Neuron (in vitro differentiated cells): Measurements from ENCODE around the gene HEATR9.
"Not testable (repeated sequence)": the region's sequence is repeated elsewhere in the genome, so short reads cannot be mapped to it uniquely, and the experiment has no call there.

Experiments used
- H2AFZ ChIP-seq: one replicate; pipeline ENCODE4 v1.6.1; 2013; ENCODE audit warnings: low read depth, mild to moderate bottlenecking, inconsistent platforms, low read length, moderate library complexity
- H3K27me3 ChIP-seq: one replicate; pipeline ENCODE4 v1.6.1; 2013; ENCODE audit warnings: low read length; ENCODE audit not compliant: insufficient read depth
- H3K36me3 ChIP-seq: one replicate; pipeline ENCODE4 v1.6.1; 2013; ENCODE audit warnings: low read length; ENCODE audit not compliant: insufficient read depth
- H3K4me1 ChIP-seq: one replicate; pipeline ENCODE4 v1.6.1; 2013; ENCODE audit warnings: low read length; ENCODE audit not compliant: insufficient read depth
- H3K4me3 ChIP-seq: 2 replicates; pipeline ENCODE4 v1.5.1; 2013; ENCODE audit warnings: mild to moderate bottlenecking, low read length, moderate library complexity
- H3K9me3 ChIP-seq: one replicate; pipeline ENCODE4 v1.6.1; 2013; ENCODE audit warnings: low read length

The HEATR9 gene

GRCh38 chr17:35901631-35902175 lies 33.0 kb upstream of the HEATR9 start:
- no peak overlapping the region for H3K4me3 ChIP-seq
- no peaks in the 10 kb centered on the region for H3K36me3 ChIP-seq

GRCh38 chr17:35900708-35901480 lies 32.2 kb upstream of the HEATR9 start:
- Histone ChIP-seq H2AFZ (no peak overlapping the region), H3K4me3 (no peak overlapping the region), H3K4me1 (no peaks in the 10 kb centered on the region), H3K36me3 (no peaks in the 10 kb centered on the region), H3K27me3 (no peaks in the 10 kb centered on the region), H3K9me3 (no peaks in the 10 kb centered on the region)

More at GRCh38 chr17:35901631-35902175, 33.0 kb upstream of the HEATR9 start:
- Histone ChIP-seq H2AFZ (no peak overlapping the region), H3K27me3 (no peaks in the 10 kb centered on the region), H3K9me3 (no peaks in the 10 kb centered on the region), H3K4me1 (no peaks in the 10 kb centered on the region)

- H3K4me3 ChIP-seq: no peak overlapping the region
- no peaks in the 10 kb centered on the region for H3K36me3 ChIP-seq
- H2AFZ ChIP-seq: no peak overlapping the region
- no peaks in the 10 kb centered on the region for H3K4me1 ChIP-seq
- H3K9me3 ChIP-seq: no peaks in the 10 kb centered on the region
- no peaks in the 10 kb centered on the region for H3K27me3 ChIP-seq
Measured at GRCh38 chr17:35900280-35900679, 31.6 kb upstream of the HEATR9 start.

GRCh38 chr17:35898283-35899070 lies 29.8 kb upstream of the HEATR9 start:
- no peaks in the 10 kb centered on the region for H3K27me3 ChIP-seq
- H3K36me3 ChIP-seq: no peaks in the 10 kb centered on the region
- H3K9me3 ChIP-seq: no peaks in the 10 kb centered on the region
- no peaks in the 10 kb centered on the region for H3K4me1 ChIP-seq
- no peak overlapping the region for H3K4me3 ChIP-seq
- H2AFZ ChIP-seq: no peak overlapping the region

GRCh38 chr17:35897772-35898171 lies 29.1 kb upstream of the HEATR9 start:
- H3K4me3 ChIP-seq, H2AFZ ChIP-seq, H3K27me3 ChIP-seq, H3K9me3 ChIP-seq, H3K4me1 ChIP-seq, H3K36me3 ChIP-seq: not testable (repeated sequence)

- no peaks in the 10 kb centered on the region for H3K36me3 ChIP-seq
- no peak overlapping the region for H2AFZ ChIP-seq
- H3K27me3 ChIP-seq: no peaks in the 10 kb centered on the region
- H3K4me3 ChIP-seq: no peak overlapping the region
- no peaks in the 10 kb centered on the region for H3K9me3 ChIP-seq
- H3K4me1 ChIP-seq: no peaks in the 10 kb centered on the region
Measured at GRCh38 chr17:35895636-35896587, 27.2 kb upstream of the HEATR9 start.

- no peaks in the 10 kb centered on the region for H3K36me3 ChIP-seq
- no peaks in the 10 kb centered on the region for H3K9me3 ChIP-seq
- H3K4me1 ChIP-seq: no peaks in the 10 kb centered on the region
- H3K4me3 ChIP-seq: no peak overlapping the region
- H3K27me3 ChIP-seq: no peaks in the 10 kb centered on the region
- H2AFZ ChIP-seq: no peak overlapping the region
Measured at GRCh38 chr17:35894206-35894605, 25.5 kb upstream of the HEATR9 start.

- no peaks in the 10 kb centered on the region for H3K36me3 ChIP-seq
- no peak overlapping the region for H2AFZ ChIP-seq
- H3K9me3 ChIP-seq: no peaks in the 10 kb centered on the region
- H3K4me3 ChIP-seq: no peak overlapping the region
- no peaks in the 10 kb centered on the region for H3K27me3 ChIP-seq
- no peaks in the 10 kb centered on the region for H3K4me1 ChIP-seq
Measured at GRCh38 chr17:35893751-35894150, 25.1 kb upstream of the HEATR9 start.

- Histone ChIP-seq H3K9me3 (no peaks in the 10 kb centered on the region), H3K36me3 (no peaks in the 10 kb centered on the region), H2AFZ (no peak overlapping the region), H3K27me3 (no peaks in the 10 kb centered on the region), H3K4me1 (no peaks in the 10 kb centered on the region), H3K4me3 (no peak overlapping the region)
Measured at GRCh38 chr17:35892091-35893035, 23.7 kb upstream of the HEATR9 start.

- Histone ChIP-seq H3K36me3 (no peaks in the 10 kb centered on the region), H2AFZ (no peak overlapping the region), H3K9me3 (no peaks in the 10 kb centered on the region), H3K4me3 (no peak overlapping the region), H3K27me3 (no peaks in the 10 kb centered on the region), H3K4me1 (no peaks in the 10 kb centered on the region)
Measured at GRCh38 chr17:35891269-35891668, 22.6 kb upstream of the HEATR9 start.

- H3K4me3 ChIP-seq: no peak overlapping the region
- H3K9me3 ChIP-seq: no peaks in the 10 kb centered on the region
- H2AFZ ChIP-seq: no peak overlapping the region
- H3K4me1 ChIP-seq: no peaks in the 10 kb centered on the region
- H3K36me3 ChIP-seq: no peaks in the 10 kb centered on the region
- H3K27me3 ChIP-seq: no peaks in the 10 kb centered on the region
Measured at GRCh38 chr17:35890774-35891155, 22.1 kb upstream of the HEATR9 start.
